ENCODE measurements around the gene SPNS2.

The SPNS2 gene

GRCh38 chr17:4479982-4480751 lies 18.5 kb upstream of the SPNS2 start:
- in situ Hi-C loops (cut with MboI; ENCODE audit: low sequenced_read_pairs): no loop called here

- in situ Hi-C loops (cut with MboI; ENCODE audit: low sequenced_read_pairs): no loop called here
These were observed 17.5 kb upstream of the SPNS2 start for GRCh38 chr17:4480929-4481898.

GRCh38 chr17:4482338-4483011 lies 16.2 kb upstream of the SPNS2 start:
- in situ Hi-C loops (cut with MboI; ENCODE audit: low sequenced_read_pairs): no loop called here

- in situ Hi-C loops (cut with MboI; ENCODE audit: low sequenced_read_pairs): no loop called here
These were observed 15.5 kb upstream of the SPNS2 start for GRCh38 chr17:4483012-4483840.

- in situ Hi-C loops (cut with MboI; ENCODE audit: low sequenced_read_pairs): no loop called here
These were observed 12.7 kb upstream of the SPNS2 start for GRCh38 chr17:4485676-4486646.

- in situ Hi-C loops (cut with MboI; ENCODE audit: low sequenced_read_pairs): no loop called here
These were observed 11.4 kb upstream of the SPNS2 start for GRCh38 chr17:4487296-4487695.

- in situ Hi-C loops (cut with MboI; ENCODE audit: low sequenced_read_pairs): no loop called here
These were observed 10.6 kb upstream of the SPNS2 start for GRCh38 chr17:4487820-4488716.

- in situ Hi-C loops (cut with MboI; ENCODE audit: low sequenced_read_pairs): no loop called here
These were observed 9.6 kb upstream of the SPNS2 start for GRCh38 chr17:4488989-4489595.

GRCh38 chr17:4490109-4490591 lies 8.5 kb upstream of the SPNS2 start:
- in situ Hi-C loops (cut with MboI; ENCODE audit: low sequenced_read_pairs): no loop called here

- in situ Hi-C loops (cut with MboI; ENCODE audit: low sequenced_read_pairs): no loop called here
These were observed 8.0 kb upstream of the SPNS2 start for GRCh38 chr17:4490637-4491061.

GRCh38 chr17:4492721-4493561 lies 5.7 kb upstream of the SPNS2 start:
- in situ Hi-C loops (cut with MboI; ENCODE audit: low sequenced_read_pairs): no loop called here

GRCh38 chr17:4497101-4497824 lies 1.4 kb upstream of the SPNS2 start:
- in situ Hi-C loops (cut with MboI; ENCODE audit: low sequenced_read_pairs): no loop called here

GRCh38 chr17:4499431-4500190 lies 930 bp downstream of the SPNS2 start:
- in situ Hi-C loops (cut with MboI; ENCODE audit: low sequenced_read_pairs): no loop called here

- in situ Hi-C loops (cut with MboI; ENCODE audit: low sequenced_read_pairs): no loop called here
These were observed 1.5 kb downstream of the SPNS2 start for GRCh38 chr17:4500191-4500571.

- in situ Hi-C loops (cut with MboI; ENCODE audit: low sequenced_read_pairs): no loop called here
These were observed 2.7 kb downstream of the SPNS2 start for GRCh38 chr17:4501295-4501949.
